Neural progenitor cell (in vitro differentiated cells): ENCODE measurements around the gene ITGB5.

ENCODE experiments used
- EZH2phosphoT487 ChIP-seq: fragments of 200-600 bp; sonication (generic); IDR thresholded peaks from 2 replicates; pipeline ENCODE4 v1.6.1; 2017; ENCODE audit warnings: antibody characterized with exemption
- TF ChIP-seq, protein P1 (sequence below): fragments of 200-600 bp; sonication (generic); IDR thresholded peaks from 2 replicates; pipeline ENCODE4 v1.5.1; 2017; ENCODE audit warnings: antibody characterized with exemption, mild to moderate bottlenecking

DNA sequence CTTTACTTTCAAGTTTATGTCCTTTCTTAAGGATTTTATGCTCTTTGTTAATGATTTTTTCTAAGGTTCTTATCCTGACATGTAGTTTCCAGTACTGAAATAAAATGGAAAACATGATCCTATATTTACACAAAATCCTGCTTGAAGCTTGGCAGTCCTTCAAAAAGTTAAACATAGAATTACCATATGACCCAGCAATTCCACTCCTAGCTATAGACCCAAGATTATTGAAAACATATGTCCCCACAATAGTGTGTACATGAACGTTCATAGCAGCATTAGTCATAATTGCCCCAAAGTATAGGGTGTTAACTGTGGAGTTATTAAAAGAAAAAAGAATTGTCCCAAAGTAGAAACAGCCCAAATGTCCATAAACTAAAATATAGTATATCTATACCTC, 33.2 kb downstream of the ITGB5 start:
- TF ChIP-seq, protein P1, sequence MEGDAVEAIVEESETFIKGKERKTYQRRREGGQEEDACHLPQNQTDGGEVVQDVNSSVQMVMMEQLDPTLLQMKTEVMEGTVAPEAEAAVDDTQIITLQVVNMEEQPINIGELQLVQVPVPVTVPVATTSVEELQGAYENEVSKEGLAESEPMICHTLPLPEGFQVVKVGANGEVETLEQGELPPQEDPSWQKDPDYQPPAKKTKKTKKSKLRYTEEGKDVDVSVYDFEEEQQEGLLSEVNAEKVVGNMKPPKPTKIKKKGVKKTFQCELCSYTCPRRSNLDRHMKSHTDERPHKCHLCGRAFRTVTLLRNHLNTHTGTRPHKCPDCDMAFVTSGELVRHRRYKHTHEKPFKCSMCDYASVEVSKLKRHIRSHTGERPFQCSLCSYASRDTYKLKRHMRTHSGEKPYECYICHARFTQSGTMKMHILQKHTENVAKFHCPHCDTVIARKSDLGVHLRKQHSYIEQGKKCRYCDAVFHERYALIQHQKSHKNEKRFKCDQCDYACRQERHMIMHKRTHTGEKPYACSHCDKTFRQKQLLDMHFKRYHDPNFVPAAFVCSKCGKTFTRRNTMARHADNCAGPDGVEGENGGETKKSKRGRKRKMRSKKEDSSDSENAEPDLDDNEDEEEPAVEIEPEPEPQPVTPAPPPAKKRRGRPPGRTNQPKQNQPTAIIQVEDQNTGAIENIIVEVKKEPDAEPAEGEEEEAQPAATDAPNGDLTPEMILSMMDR: no peak
- TF ChIP-seq EZH2phosphoT487: no peak
